DMS53 treated with DMSO at 0.1 percent for 48 hours (cell line): ENCODE data around the gene MED13L.

Experiments
- DNase-seq: peaks from one replicate; lab custom pipeline; 2025; ENCODE audit not compliant: unreplicated experiment; lab: John Stamatoyannopoulos, UW

Gene MED13L

GRCh38 chr12:116213885-116214527 lies 63.5 kb downstream of the MED13L start:
- DNase-seq, result no peak

- no peak for DNase-seq
Observed at GRCh38 chr12:116213014-116213413, 64.5 kb downstream of the MED13L start.

- DNase-seq, result no peak
Observed at GRCh38 chr12:116210762-116211161, 66.7 kb downstream of the MED13L start.

GRCh38 chr12:116210131-116210530 lies 67.4 kb downstream of the MED13L start:
- DNase-seq, result no peak

- no peak for DNase-seq
Observed at GRCh38 chr12:116209503-116209902, 68.0 kb downstream of the MED13L start.

- no peak for DNase-seq
Observed at GRCh38 chr12:116207274-116207673, 70.2 kb downstream of the MED13L start.

GRCh38 chr12:116206828-116207227 lies 70.7 kb downstream of the MED13L start:
- DNase-seq, result no peak

- DNase-seq, result no peak
Observed at GRCh38 chr12:116204785-116205184, 72.7 kb downstream of the MED13L start.

GRCh38 chr12:116204169-116204568 lies 73.3 kb downstream of the MED13L start:
- DNase-seq, result no peak

- no peak for DNase-seq
Observed at GRCh38 chr12:116202940-116203339, 74.6 kb downstream of the MED13L start.

GRCh38 chr12:116202433-116202832 lies 75.1 kb downstream of the MED13L start:
- no peak for DNase-seq

- DNase-seq, result no peak
Observed at GRCh38 chr12:116201908-116202307, 75.6 kb downstream of the MED13L start.

- DNase-seq, result no peak
Observed at GRCh38 chr12:116201359-116201758, 76.1 kb downstream of the MED13L start.

- DNase-seq, result no peak
Observed at GRCh38 chr12:116200812-116201211, 76.7 kb downstream of the MED13L start.

GRCh38 chr12:116199160-116199706 lies 78.3 kb downstream of the MED13L start:
- DNase-seq, result no peak

- no peak for DNase-seq
Observed at GRCh38 chr12:116196752-116197718, 80.5 kb downstream of the MED13L start.

GRCh38 chr12:116196226-116196625 lies 81.3 kb downstream of the MED13L start:
- no peak for DNase-seq

GRCh38 chr12:116194935-116195431 lies 82.5 kb downstream of the MED13L start:
- no peak for DNase-seq

GRCh38 chr12:116189692-116190091 lies 87.8 kb downstream of the MED13L start:
- no peak for DNase-seq

GRCh38 chr12:116188581-116188980 lies 88.9 kb downstream of the MED13L start:
- no peak for DNase-seq

- no peak for DNase-seq
Observed at GRCh38 chr12:116187151-116187511, 90.4 kb downstream of the MED13L start.
